ENCODE data around the gene UBAP2L. TPM values are rescaled to one million over a fixed set of nuclear protein-coding genes. Genes with fewer than 3 reads are reported as not detected.

Gene UBAP2L
- total RNA-seq, 1 experiment from 2014 or later: 265 TPM

DNA sequence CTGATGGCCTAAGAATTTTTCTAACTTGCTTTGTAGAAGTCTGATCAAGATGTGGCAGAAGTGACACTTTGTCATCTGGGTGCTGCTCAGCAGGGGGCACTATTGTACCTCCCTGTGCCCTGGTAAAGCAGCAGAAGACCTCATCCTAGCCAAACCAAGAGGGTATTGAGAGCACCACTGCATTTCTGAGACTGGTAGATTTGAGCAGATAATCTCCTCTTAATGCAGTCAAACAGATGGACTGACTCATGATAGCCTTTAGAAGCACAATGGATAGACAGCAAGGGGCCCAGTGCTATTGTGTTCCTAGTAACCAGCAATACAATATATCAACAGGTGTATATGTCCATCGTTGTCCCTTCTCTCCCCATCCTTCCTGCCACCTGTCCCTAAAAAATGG, 34.6 kb upstream of the UBAP2L start:
- H3K36me3 Mint-ChIP-seq (ENCODE audit: insufficient read depth in 1 of 3, low read depth in 3 of 3): peaks cover 11 to 12% (median 12%) of the 10 kb centered on the region in 3 experiments
- Histone ChIP-seq H3K79me1 (ENCODE audit: insufficient read depth, low read depth, low read length, poor library complexity, severe bottlenecking) (no peaks in the 10 kb centered on the region), H2AFZ (ENCODE audit: low read length) (no peak overlapping the region), H3K14ac (ENCODE audit: insufficient read depth, low read length) (no peak overlapping the region), H4K20me1 (ENCODE audit: control insufficient read depth, insufficient read depth, insufficient read length) (no peaks in the 10 kb centered on the region), H3K27ac (ENCODE audit: insufficient read length, low read depth, low read length) (peak overlapping the region; percentile 90), H4K91ac (ENCODE audit: insufficient read length, low read depth, low read length) (no peak overlapping the region), H3K27me3 (ENCODE audit: insufficient read depth, low read length) (no peaks in the 10 kb centered on the region; the same call in 1 of the 2 replicates), H3K9me3 (ENCODE audit: control insufficient read depth, low read depth, low read length) (no peaks in the 10 kb centered on the region), H2BK20ac (ENCODE audit: low read depth, low read length, poor library complexity, severe bottlenecking) (no peak overlapping the region), H3K4ac (ENCODE audit: low read depth, low read length) (no peak overlapping the region), H3K9ac (ENCODE audit: extremely low read depth, insufficient read length, low read length) (no peak overlapping the region), H3K79me2 (ENCODE audit: insufficient read depth, low read length) (peaks cover 14% of the 10 kb centered on the region), H2AK5ac (ENCODE audit: insufficient read length, low read length) (no peak overlapping the region), H2BK120ac (ENCODE audit: low read depth, low read length, poor library complexity, severe bottlenecking) (no peak overlapping the region), H3T11ph (ENCODE audit: low read length) (no peak overlapping the region), H3K4me1 (ENCODE audit: insufficient read depth, low read length) (peaks cover 10% of the 10 kb centered on the region; the same call in 1 of the 2 replicates), H2BK15ac (ENCODE audit: low read depth, low read length) (no peak overlapping the region), H3K23ac (ENCODE audit: insufficient read length, low read depth, low read length) (no peak overlapping the region), H3K23me2 (ENCODE audit: insufficient read length, low read depth, low read length, poor library complexity, severe bottlenecking) (peaks cover 9% of the 10 kb centered on the region), H2BK12ac (ENCODE audit: insufficient read length, low read depth, low read length) (no peak overlapping the region), H3K56ac (ENCODE audit: insufficient read length, low read depth, low read length) (no peak overlapping the region), H2BK5ac (ENCODE audit: insufficient read length, low read length) (no peak overlapping the region), H3K4me2 (ENCODE audit: insufficient read depth, insufficient read length, low read length) (peak overlapping the region; percentile 5), H4K5ac (ENCODE audit: insufficient read length, low read depth, low read length) (no peak overlapping the region), H4K8ac (replicated peaks; ENCODE audit: insufficient read length, low read depth, low read length) (no peak overlapping the region), H3K18ac (ENCODE audit: insufficient read length, low read depth, low read length) (no peak overlapping the region)
- H3K4me3 Mint-ChIP-seq: peak overlapping the region; percentile 21 to 66; a peak in 4 of 5 replicates
- DNase-seq: peak; percentile 72
- WGBS (ENCODE audit: extremely low coverage, insufficient read length, low lambda C conversion rate): no CpG with 5 or more reads among the region's 1 CpG
- H3K4me1 Mint-ChIP-seq: peaks cover 43 to 56% of the 10 kb centered on the region in 2 experiments
- TF ChIP-seq, protein P1, sequence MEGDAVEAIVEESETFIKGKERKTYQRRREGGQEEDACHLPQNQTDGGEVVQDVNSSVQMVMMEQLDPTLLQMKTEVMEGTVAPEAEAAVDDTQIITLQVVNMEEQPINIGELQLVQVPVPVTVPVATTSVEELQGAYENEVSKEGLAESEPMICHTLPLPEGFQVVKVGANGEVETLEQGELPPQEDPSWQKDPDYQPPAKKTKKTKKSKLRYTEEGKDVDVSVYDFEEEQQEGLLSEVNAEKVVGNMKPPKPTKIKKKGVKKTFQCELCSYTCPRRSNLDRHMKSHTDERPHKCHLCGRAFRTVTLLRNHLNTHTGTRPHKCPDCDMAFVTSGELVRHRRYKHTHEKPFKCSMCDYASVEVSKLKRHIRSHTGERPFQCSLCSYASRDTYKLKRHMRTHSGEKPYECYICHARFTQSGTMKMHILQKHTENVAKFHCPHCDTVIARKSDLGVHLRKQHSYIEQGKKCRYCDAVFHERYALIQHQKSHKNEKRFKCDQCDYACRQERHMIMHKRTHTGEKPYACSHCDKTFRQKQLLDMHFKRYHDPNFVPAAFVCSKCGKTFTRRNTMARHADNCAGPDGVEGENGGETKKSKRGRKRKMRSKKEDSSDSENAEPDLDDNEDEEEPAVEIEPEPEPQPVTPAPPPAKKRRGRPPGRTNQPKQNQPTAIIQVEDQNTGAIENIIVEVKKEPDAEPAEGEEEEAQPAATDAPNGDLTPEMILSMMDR (conservative IDR thresholded peaks at IDR 0.05): peak; percentile 73
- H3K27ac Mint-ChIP-seq: peak overlapping the region; percentile 23 to 95 (median 87); a peak in 4 of 7 replicates
- H3K9me3 Mint-ChIP-seq: no peaks in the 10 kb centered on the region; a peak in 2 of 5 replicates
- peaks cover 4% of the 10 kb centered on the region for H3K27me3 Mint-ChIP-seq (ENCODE audit: low read depth)

Data from H9 (cell line).